Measurements from ENCODE around the gene KRTAP16-1.

GRCh38 chr17:41338961-41339485 is 29.9 kb upstream of the KRTAP16-1 start:
- TF ChIP-seq SIN3A (IDR thresholded peaks at IDR 0.05; ENCODE audit: borderline replicate concordance, insufficient read depth, low read length) (no peak), REST (IDR thresholded peaks at IDR 0.05; ENCODE audit: insufficient read depth in 1 of 2, low read depth in 2 of 2, low read length in 2 of 2) (no peak), TAF1 (IDR thresholded peaks at IDR 0.05; ENCODE audit: borderline replicate concordance, insufficient read depth, low read length) (no peak), POLR2AphosphoS5 (IDR thresholded peaks at IDR 0.05; ENCODE audit: low read depth, low read length) (no peak), FOXP2 (optimal IDR thresholded peaks at IDR 0.05; ENCODE audit: borderline replicate concordance, extremely low read depth, extremely low read length, insufficient read depth) (no peak)

Data from PFSK-1 (cell line).